ENCODE results near the gene KIN.
"Not testable (repeated sequence)": the region's sequence is repeated elsewhere in the genome, so short reads cannot be mapped to it uniquely, and the experiment has no call there.

KIN gene

DNA sequence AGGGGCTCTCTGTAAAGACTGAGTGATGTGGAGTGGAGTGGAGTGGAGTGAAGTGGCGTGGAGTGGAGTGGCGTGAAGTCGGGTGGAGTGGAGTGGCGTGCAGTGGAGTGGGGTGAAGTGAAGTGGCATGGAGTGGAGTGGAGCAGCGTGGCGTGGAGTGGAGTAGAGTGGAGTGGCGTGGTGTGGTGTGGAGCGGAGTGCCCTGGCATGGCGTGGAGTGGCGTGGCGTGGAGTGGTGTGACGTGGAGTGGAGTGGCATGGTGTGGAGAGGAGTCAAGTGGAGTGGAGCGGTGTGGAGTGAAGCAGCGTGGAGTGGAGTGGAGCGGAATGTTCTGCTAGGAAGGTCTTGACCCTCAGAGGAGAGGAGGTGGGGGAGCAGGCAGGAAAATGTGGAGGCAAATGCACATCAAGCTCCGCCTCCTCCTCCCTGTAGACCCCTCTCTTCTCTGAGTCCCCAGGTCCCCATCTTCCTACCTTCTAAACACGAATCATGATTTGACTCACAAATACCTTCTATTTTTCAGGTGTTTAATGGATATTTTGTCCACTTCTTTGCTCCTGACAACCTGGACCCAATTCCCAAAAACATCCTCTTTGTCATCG lies 64.8 kb downstream of the KIN start:
- no peak for DNase-seq

DNA sequence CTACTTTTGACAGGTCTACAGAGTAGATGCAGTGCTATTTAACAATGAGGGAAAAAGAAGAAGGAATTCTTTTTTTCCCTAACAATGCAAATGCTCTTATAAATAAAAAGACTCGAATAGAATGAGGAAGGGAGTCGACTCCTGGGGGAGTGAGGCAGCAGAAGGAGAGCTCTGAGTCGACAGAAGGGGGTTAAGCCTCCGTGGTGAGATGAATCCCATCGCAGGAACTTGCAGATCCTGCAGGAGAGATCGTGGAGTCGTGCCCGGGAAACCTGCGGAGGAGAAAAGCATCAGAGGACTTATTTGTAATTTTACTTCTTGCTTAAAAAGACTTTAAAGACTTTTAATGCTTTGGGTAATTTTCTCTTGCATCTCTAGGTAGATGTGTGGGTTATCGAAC lies 67.3 kb downstream of the KIN start:
- DNase-seq = no peak

- DNase-seq = no peak
Observed at GRCh38 chr10:7718685-7719084, 69.1 kb downstream of the KIN start.

DNA sequence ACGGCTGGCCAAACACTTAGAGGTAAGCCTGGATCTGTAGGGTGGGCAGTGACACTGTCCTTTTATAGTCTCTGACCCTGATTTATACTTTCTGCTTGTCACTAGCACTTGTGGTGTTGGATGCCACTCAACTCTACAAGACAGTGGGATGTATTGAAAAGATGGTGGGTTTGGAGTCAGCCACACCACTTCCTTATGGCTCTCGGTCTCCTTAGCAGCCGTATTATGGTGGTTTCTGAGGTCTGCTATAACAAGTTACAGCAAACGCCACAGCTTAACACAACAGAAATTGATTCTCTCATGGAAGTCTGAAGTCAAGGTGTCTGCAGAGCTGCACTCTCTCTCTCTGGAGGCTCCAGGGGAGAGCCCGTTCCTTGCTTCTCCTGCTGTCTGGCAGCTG lies 70.0 kb downstream of the KIN start:
- no peak for DNase-seq

DNA sequence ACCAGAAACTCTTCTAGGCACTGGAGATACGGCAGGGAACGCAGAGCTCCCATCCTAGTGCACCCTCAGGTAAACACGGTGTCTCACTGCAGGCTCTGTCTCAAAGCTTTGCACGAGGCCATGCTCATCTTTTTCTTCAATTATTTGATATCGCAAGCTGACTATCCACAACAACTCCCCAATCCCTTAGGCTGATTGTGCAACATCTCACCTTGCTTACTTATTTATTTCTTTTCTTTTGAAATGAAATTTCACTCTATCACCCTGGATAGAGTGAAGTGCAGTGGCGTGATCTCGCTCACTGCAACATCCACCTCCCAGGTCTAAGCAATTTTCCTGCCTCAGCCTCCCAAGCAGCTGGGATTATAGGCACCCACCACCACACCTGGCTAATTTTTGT lies 72.3 kb downstream of the KIN start:
- DNase-seq = no peak

DNA sequence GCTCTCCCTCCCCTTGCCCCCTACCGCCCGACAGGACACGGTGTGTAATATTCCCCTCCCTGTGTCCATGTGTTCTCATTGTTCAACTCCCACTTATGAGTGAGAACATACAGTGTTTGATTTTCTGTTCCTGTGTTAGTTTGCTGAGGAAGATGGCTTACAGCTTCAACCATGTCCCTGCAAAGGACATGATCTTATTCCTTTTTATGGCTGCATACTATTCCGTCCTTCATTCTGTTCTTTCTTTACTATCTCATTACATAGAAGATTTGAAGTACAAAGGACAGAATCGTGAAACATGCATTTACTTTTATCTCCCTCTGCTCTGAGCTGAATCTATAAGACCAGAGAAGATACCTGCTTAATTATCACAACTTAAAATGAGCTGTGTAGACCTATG lies 76.7 kb downstream of the KIN start:
- not testable (repeated sequence) for DNase-seq

DNA sequence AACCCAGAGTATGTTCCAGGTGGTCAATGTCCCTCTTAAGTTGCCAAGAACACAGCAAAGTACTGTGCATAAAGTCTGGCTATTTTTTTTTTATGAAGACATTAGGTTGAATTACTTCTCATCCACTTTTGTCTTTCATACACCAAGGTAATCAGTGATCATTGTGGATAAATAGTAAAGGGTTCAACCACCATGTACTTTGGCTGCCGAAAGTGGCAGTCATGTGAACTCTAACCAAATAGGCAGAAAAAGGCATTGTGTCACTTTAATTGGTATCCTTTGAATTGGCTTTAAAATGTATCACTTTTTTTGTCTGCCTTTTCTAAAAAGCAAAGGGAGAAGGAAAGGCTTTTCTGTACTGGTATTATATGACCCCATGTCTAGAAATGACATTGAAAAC lies 77.3 kb downstream of the KIN start:
- no peak for DNase-seq

DNA sequence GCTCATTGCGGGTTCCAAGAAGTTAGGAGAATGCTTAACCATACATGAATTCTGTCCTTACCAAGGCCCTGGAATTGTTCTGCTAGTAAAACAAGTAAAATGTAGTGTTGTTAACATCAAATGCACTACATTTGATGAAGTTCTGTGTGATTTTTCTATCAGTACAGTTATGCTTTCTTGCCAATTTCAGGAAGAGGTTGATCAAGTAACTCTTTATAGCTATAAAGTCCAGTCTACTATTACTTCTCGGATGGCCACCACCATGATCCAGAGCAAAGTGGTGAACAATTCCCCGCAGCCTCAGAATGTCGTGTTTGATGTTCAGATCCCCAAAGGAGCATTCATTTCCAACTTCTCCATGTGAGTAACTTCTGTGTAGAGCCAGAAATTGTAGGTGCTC lies 79.0 kb downstream of the KIN start:
- no peak for DNase-seq

DNA sequence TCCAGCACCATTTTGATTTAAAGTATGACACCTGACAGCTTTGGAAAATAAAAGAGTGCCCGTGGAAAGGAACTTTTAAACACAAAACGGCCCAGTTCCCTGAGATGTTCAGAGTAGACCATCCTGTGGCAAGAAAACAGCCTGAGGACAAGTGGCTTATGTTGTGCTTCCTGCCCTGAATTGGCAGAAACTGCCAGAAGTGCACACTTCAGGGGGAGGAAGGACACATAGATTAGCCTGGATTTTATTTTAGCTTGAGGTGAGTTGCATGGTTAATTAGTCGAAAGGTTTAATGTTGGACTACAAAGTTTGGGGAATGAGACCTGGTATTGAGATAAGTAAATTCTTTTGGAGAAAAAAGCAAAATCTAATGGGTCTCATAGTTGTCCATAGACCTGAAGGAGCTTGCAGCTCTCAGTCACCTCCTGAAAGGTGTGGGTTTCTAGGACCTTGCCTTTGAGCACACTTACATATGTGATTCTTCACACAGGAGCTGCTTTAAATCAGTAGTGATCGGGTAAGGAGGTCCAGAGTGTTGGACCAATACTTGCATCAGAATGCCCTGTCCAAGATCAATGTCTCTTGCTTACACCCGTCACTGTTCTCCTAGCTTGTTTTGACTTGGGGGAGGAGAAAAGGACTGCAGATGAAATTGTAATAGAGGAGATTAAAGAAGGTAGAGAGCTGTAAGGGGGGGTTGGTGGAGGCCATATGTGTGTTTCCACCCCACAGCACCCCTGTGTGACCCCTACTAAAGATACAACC lies 79.8 kb downstream of the KIN start:
- no peak for DNase-seq

GRCh38 chr10:7707102-7707501 lies 80.7 kb downstream of the KIN start:
- no peak for DNase-seq

DNA sequence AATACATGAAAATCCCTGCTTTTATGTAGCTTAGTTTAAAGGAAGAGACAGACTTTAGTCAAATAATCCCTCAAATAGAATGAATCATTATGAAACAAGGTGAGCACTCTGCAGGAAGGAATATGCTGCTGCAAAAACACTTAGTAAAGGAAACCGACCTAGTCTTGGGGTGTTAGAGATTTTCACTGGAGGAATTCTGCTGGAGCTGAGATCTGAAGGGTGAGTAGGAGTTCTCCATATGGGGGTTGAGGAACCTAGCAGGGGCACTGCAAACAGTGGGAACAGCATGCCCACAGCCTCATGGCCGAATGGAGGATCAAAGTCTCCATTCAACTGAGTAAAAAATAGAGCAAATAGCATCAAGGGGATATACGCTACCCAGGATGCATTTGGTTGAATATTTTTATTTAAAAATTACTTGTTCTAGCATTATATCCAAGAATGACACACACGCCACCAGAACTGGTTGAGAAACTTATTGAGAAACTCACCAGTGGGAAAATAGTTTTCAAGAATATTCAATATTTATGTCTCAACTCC lies 81.2 kb downstream of the KIN start:
- DNase-seq = no peak

DNA sequence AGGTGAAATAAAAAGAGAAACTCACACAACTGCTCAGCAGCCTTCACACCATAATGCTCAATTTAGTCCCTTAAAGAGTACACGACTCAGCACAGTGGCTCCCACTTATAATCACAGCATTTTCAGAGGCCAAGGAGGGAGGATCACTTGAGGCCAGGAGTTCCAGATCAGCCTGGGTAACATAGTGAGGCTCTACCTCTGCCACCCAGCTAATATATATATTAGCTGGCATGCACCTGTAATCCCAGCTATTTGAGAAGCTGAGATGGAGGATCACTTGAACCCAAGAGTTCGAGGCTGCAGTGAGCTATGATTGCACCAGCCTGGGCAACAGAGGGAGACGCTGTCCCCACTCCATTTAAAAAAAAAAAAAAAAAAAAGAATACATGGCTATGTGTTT lies 82.5 kb downstream of the KIN start:
- DNase-seq = no peak

GRCh38 chr10:7704071-7705016 lies 83.4 kb downstream of the KIN start:
- no peak for DNase-seq

DNA sequence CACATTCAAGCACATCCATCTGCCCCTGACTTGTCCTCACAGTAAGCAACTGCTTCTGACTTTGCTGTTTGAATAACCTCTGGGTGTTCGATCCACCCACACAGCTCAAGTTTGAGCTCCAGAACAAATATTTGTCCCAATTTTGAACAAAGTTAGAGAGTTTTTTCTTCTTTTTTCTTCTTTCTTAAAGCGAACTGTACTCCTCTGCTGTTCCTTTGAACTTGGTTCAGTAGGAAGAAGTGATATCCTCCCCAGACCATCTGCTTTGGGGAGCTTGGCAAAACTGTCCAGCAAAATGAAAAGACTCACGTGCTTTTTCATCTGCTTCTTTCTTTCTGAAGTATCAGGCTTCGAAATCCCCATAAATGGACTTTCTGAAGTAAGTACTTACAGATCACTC lies 84.7 kb downstream of the KIN start, which contains the start of gene ITIH2:
Gene ITIH2 (plus strand): TSS at position 177 of the 400 bp plus-strand sequence. CDS start 119 bp downstream, at position 296.
- DNase-seq = no peak

GRCh38 chr10:7702288-7702812 lies 85.4 kb downstream of the KIN start:
- DNase-seq = no peak

GRCh38 chr10:7701158-7701742 lies 86.5 kb downstream of the KIN start:
- no peak for DNase-seq

All from CD4-positive, alpha-beta T cell treated with Interleukin-1 beta for 1 hour (primary cell).